ENCODE results near the gene SLC12A9. TPM values are rescaled to one million over a fixed set of nuclear protein-coding genes. Genes with fewer than 3 reads are reported as not detected.

The SLC12A9 gene
- total RNA-seq, 1 donor from 2014 or later: 30.5 TPM

- peaks cover 12% of the 10 kb centered on the region for H3K36me3 ChIP-seq (ENCODE audit: insufficient read depth, low read length)
- Mint-ChIP-seq H3K9me3 (ENCODE audit: unreplicated experiment) (peaks cover 2% of the 10 kb centered on the region), H3K4me1 (ENCODE audit: low read depth, unreplicated experiment) (peaks cover 20% of the 10 kb centered on the region), H3K36me3 (ENCODE audit: low read depth, unreplicated experiment) (peaks cover 31% of the 10 kb centered on the region), H3K27me3 (ENCODE audit: low read depth, unreplicated experiment) (no peaks in the 10 kb centered on the region), H3K27ac (ENCODE audit: unreplicated experiment) (peak overlapping the region; percentile 91), H3K4me3 (ENCODE audit: unreplicated experiment) (peak overlapping the region; percentile 47)
- H4K20me1 ChIP-seq (ENCODE audit: insufficient read depth, low read length): peaks cover 16% of the 10 kb centered on the region
- peaks cover 22% of the 10 kb centered on the region for H3K4me1 ChIP-seq (ENCODE audit: insufficient read depth, low read length)
- H3K9ac ChIP-seq (ENCODE audit: low read length): peak overlapping the region; percentile 41
- no peak for FAIRE-seq
- H3K79me2 ChIP-seq (ENCODE audit: insufficient read depth, low read length): no peaks in the 10 kb centered on the region
- no peak for TF ChIP-seq EZH2 (IDR thresholded peaks at IDR 0.05; ENCODE audit: insufficient read depth, low read length)
- TF ChIP-seq, protein P1, sequence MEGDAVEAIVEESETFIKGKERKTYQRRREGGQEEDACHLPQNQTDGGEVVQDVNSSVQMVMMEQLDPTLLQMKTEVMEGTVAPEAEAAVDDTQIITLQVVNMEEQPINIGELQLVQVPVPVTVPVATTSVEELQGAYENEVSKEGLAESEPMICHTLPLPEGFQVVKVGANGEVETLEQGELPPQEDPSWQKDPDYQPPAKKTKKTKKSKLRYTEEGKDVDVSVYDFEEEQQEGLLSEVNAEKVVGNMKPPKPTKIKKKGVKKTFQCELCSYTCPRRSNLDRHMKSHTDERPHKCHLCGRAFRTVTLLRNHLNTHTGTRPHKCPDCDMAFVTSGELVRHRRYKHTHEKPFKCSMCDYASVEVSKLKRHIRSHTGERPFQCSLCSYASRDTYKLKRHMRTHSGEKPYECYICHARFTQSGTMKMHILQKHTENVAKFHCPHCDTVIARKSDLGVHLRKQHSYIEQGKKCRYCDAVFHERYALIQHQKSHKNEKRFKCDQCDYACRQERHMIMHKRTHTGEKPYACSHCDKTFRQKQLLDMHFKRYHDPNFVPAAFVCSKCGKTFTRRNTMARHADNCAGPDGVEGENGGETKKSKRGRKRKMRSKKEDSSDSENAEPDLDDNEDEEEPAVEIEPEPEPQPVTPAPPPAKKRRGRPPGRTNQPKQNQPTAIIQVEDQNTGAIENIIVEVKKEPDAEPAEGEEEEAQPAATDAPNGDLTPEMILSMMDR (IDR thresholded peaks at IDR 0.05; ENCODE audit: insufficient read depth, low read depth, low read length): no peak
- H2AFZ ChIP-seq (ENCODE audit: low read depth, low read length): no peak overlapping the region
- H3K27ac ChIP-seq (ENCODE audit: low read depth, low read length): no peak overlapping the region
- DNase-seq (ENCODE audit: low read depth): peak; percentile 75
- no peak overlapping the region for H3K4me3 ChIP-seq (ENCODE audit: insufficient read depth, low read depth, low read length)
- no peaks in the 10 kb centered on the region for H3K27me3 ChIP-seq (ENCODE audit: insufficient read depth, low read length)
- H3K9me3 ChIP-seq (ENCODE audit: insufficient read depth, low read depth, low read length): no peaks in the 10 kb centered on the region
- peak overlapping the region; percentile 73 for H3K4me2 ChIP-seq (ENCODE audit: low read length)
Observed at GRCh38 chr7:100803398-100804161, 48.9 kb upstream of the SLC12A9 start.

- TF ChIP-seq, protein P1 (IDR thresholded peaks at IDR 0.05; ENCODE audit: insufficient read depth, low read depth, low read length): no peak
- TF ChIP-seq EZH2 (IDR thresholded peaks at IDR 0.05; ENCODE audit: insufficient read depth, low read length): no peak
- H3K4me3 ChIP-seq (ENCODE audit: insufficient read depth, low read depth, low read length): no peak overlapping the region
- peak overlapping the region; percentile 47 for H3K4me3 Mint-ChIP-seq (ENCODE audit: unreplicated experiment)
- DNase-seq (ENCODE audit: low read depth): no peak
- H3K27ac Mint-ChIP-seq (ENCODE audit: unreplicated experiment): no peak overlapping the region
- no peak overlapping the region for H3K4me2 ChIP-seq (ENCODE audit: low read length)
- H2AFZ ChIP-seq (ENCODE audit: low read depth, low read length): no peak overlapping the region
- H4K20me1 ChIP-seq (ENCODE audit: insufficient read depth, low read length): peaks cover 24% of the 10 kb centered on the region
- FAIRE-seq: no peak
- H3K36me3 ChIP-seq (ENCODE audit: insufficient read depth, low read length): peaks cover 17% of the 10 kb centered on the region
- no peaks in the 10 kb centered on the region for H3K27me3 ChIP-seq (ENCODE audit: insufficient read depth, low read length)
- no peaks in the 10 kb centered on the region for H3K9me3 ChIP-seq (ENCODE audit: insufficient read depth, low read depth, low read length)
- H3K79me2 ChIP-seq (ENCODE audit: insufficient read depth, low read length): no peaks in the 10 kb centered on the region
- H3K27me3 Mint-ChIP-seq (ENCODE audit: low read depth, unreplicated experiment): no peaks in the 10 kb centered on the region
- no peak overlapping the region for H3K9ac ChIP-seq (ENCODE audit: low read length)
- peaks cover 34% of the 10 kb centered on the region for H3K36me3 Mint-ChIP-seq (ENCODE audit: low read depth, unreplicated experiment)
- no peak overlapping the region for H3K27ac ChIP-seq (ENCODE audit: low read depth, low read length)
- peaks cover 22% of the 10 kb centered on the region for H3K4me1 ChIP-seq (ENCODE audit: insufficient read depth, low read length)
- peaks cover 20% of the 10 kb centered on the region for H3K4me1 Mint-ChIP-seq (ENCODE audit: low read depth, unreplicated experiment)
- H3K9me3 Mint-ChIP-seq (ENCODE audit: unreplicated experiment): peaks cover 2% of the 10 kb centered on the region
Observed at GRCh38 chr7:100804681-100805431, 47.7 kb upstream of the SLC12A9 start.

Data from astrocyte (in vitro differentiated cells and primary cell).